OCI-LY1 (cell line): ENCODE results near the gene CNOT4.
"Not testable (repeated sequence)": the region's sequence is repeated elsewhere in the genome, so short reads cannot be mapped to it uniquely, and the experiment has no call there.

Experiments
- H2AFZ ChIP-seq: fragments of 200-600 bp; sonication (generic), shearing (Covaris generic); 2 replicates; pipeline ENCODE4 v1.6.0; 2014; ENCODE audit warnings: antibody characterized with exemption, mild to moderate bottlenecking, low read length
- H3F3A ChIP-seq: fragments of 200-600 bp; sonication (generic), shearing (Covaris generic); 2 replicates; pipeline ENCODE4 v1.6.0; 2014; ENCODE audit warnings: mild to moderate bottlenecking, antibody characterized with exemption, low read length, moderate library complexity; ENCODE audit not compliant: insufficient read depth
- H3K27ac ChIP-seq: fragments of 200-600 bp; sonication (generic); 2 replicates; pipeline ENCODE4 v1.5.1; 2014; ENCODE audit warnings: low read length, mixed run types, mild to moderate bottlenecking, low read depth; ENCODE audit not compliant: poor library complexity, severe bottlenecking
- H3K27me3 ChIP-seq: fragments of 200-600 bp; sonication (generic); 2 replicates; pipeline ENCODE4 v1.6.0; 2014; ENCODE audit warnings: antibody characterized with exemption, mild to moderate bottlenecking, low read length, moderate library complexity; ENCODE audit not compliant: insufficient read depth
- H3K36me3 ChIP-seq: fragments of 200-600 bp; sonication (generic); 2 replicates; pipeline ENCODE4 v1.6.1; 2014; ENCODE audit warnings: mild to moderate bottlenecking, antibody characterized with exemption, low read length, moderate library complexity, mixed read lengths; ENCODE audit not compliant: insufficient read depth
- H3K4me1 ChIP-seq: fragments of 200-600 bp; sonication (generic); 2 replicates; pipeline ENCODE4 v1.5.1; 2014; ENCODE audit warnings: mild to moderate bottlenecking, low read length, moderate library complexity; ENCODE audit not compliant: insufficient read depth, severe bottlenecking
- H3K4me2 ChIP-seq: fragments of 200-600 bp; sonication (generic), shearing (Covaris generic); 2 replicates; pipeline ENCODE4 v1.6.1; 2014; ENCODE audit warnings: low read length
- H3K4me3 ChIP-seq: fragments of 200-600 bp; sonication (generic); 2 replicates; pipeline ENCODE4 v1.5.1; 2014; ENCODE audit warnings: low read length, low read depth, mild to moderate bottlenecking, mixed read lengths; ENCODE audit not compliant: poor library complexity, severe bottlenecking
- H3K79me2 ChIP-seq: fragments of 200-600 bp; shearing (Covaris generic); 2 replicates; pipeline ENCODE4 v1.6.1; 2016; ENCODE audit warnings: mixed run types, low read length, mixed read lengths; ENCODE audit not compliant: insufficient read depth
- H3K9ac ChIP-seq: fragments of 200-600 bp; sonication (generic), shearing (Covaris generic); 2 replicates; pipeline ENCODE4 v1.6.1; 2014; ENCODE audit warnings: mild to moderate bottlenecking, low read length, mixed read lengths
- H3K9me2 ChIP-seq: fragments of 200-600 bp; sonication (generic), shearing (Covaris generic); 2 replicates; pipeline ENCODE4 v1.6.1; 2014; ENCODE audit warnings: low read depth, mild to moderate bottlenecking, low read length, mixed read lengths
- H3K9me3 ChIP-seq: fragments of 200-600 bp; shearing (Covaris generic); 2 replicates; pipeline ENCODE4 v1.6.1; 2014; ENCODE audit warnings: low read length, mixed read lengths
- H4K20me1 ChIP-seq: fragments of 200-600 bp; sonication (generic), shearing (Covaris generic); 2 replicates; pipeline ENCODE4 v1.6.0; 2016; ENCODE audit warnings: mild to moderate bottlenecking, low read length; ENCODE audit not compliant: insufficient read depth
- EZH2 ChIP-seq: fragments of 200-600 bp; sonication (generic), shearing (Covaris generic); IDR thresholded peaks from 2 replicates; pipeline ENCODE4 v1.8.0; 2017; ENCODE audit warnings: borderline replicate concordance, mixed run types, mild to moderate bottlenecking, antibody characterized with exemption, low read length, moderate library complexity, mixed read lengths
- TF ChIP-seq, protein P1 (sequence below): fragments of 200-600 bp; sonication (generic), shearing (Covaris generic); IDR thresholded peaks from 2 replicates; pipeline ENCODE4 v1.5.1; 2017; ENCODE audit warnings: mild to moderate bottlenecking, antibody characterized with exemption, low read length, moderate library complexity, mixed read lengths

The CNOT4 gene

DNA sequence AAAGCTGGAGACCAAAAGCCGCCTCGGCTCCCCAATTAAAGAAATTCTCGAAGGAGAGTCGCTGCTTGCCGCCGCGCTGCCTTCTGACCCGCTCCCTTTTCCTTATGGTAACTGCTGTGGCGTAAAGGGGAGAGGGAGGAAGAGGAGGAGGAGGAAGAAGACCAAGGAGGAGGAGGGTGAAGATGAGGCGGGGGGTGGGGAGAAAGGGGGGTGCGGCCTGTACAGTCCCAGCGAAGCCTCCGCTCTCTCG, 388 bp downstream of the CNOT4 start:
- peak overlapping the region; percentile 78 for H3K4me2 ChIP-seq
- no peaks in the 10 kb centered on the region for H3K27me3 ChIP-seq
- H2AFZ ChIP-seq, result no peak overlapping the region
- H4K20me1 ChIP-seq, result no peaks in the 10 kb centered on the region
- TF ChIP-seq, protein P1, sequence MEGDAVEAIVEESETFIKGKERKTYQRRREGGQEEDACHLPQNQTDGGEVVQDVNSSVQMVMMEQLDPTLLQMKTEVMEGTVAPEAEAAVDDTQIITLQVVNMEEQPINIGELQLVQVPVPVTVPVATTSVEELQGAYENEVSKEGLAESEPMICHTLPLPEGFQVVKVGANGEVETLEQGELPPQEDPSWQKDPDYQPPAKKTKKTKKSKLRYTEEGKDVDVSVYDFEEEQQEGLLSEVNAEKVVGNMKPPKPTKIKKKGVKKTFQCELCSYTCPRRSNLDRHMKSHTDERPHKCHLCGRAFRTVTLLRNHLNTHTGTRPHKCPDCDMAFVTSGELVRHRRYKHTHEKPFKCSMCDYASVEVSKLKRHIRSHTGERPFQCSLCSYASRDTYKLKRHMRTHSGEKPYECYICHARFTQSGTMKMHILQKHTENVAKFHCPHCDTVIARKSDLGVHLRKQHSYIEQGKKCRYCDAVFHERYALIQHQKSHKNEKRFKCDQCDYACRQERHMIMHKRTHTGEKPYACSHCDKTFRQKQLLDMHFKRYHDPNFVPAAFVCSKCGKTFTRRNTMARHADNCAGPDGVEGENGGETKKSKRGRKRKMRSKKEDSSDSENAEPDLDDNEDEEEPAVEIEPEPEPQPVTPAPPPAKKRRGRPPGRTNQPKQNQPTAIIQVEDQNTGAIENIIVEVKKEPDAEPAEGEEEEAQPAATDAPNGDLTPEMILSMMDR, result no peak
- TF ChIP-seq EZH2, result no peak
- H3K79me2 ChIP-seq, result peaks cover 50% of the 10 kb centered on the region
- H3K4me1 ChIP-seq, result peaks cover 42% of the 10 kb centered on the region
- H3K4me3 ChIP-seq, result peak overlapping the region; percentile 79
- 0 out of 2 replicates have a peak, but pooled peaks cover 3% of the 10 kb centered on the region for H3F3A ChIP-seq
- no peaks in the 10 kb centered on the region for H3K9me2 ChIP-seq
- H3K9me3 ChIP-seq, result no peaks in the 10 kb centered on the region
- peak overlapping the region; percentile 78 for H3K27ac ChIP-seq
- peak overlapping the region; percentile 82 for H3K9ac ChIP-seq
- H3K36me3 ChIP-seq, result no peaks in the 10 kb centered on the region

DNA sequence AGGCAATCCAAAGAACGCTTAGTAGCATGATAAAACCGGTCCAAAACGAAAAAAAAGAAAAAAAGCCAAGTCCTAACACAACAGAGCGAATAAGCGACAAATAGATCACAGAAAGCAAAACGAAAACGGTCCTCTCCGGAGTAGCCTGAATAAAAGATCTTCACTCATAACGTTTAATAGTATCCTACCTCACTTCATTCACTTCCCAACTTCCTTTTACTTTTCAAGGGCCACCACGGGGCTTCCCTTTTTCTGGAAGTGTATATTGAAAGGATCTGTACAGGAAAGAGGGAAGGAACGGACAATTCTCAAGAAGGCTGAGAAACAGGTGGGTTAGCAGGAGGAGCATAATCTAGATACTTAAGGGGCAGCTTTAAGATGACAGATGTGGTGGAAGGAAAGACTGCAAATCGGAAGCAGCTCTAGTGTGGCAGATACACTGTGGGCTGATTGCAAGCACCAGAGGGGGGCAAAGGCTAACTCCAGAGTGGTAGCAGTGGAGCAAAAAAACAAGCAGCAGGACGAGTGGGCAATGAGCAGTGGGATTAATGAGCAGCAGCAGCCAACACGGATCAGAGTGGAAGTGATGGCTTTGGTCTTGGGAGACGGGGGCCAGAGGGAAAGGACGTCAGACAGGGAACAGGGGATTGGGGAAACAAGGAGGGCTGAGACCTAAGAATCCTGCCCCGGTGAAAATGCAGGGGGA, 866 bp downstream of the CNOT4 start:
- peaks cover 52% of the 10 kb centered on the region for H3K79me2 ChIP-seq
- peak overlapping the region; percentile 78 for H3K4me2 ChIP-seq
- H4K20me1 ChIP-seq, result no peaks in the 10 kb centered on the region
- TF ChIP-seq EZH2, result no peak
- TF ChIP-seq, protein P1, result no peak; the same call in 1 of the 2 replicates
- H2AFZ ChIP-seq, result no peak overlapping the region
- peaks cover 42% of the 10 kb centered on the region for H3K4me1 ChIP-seq
- H3K36me3 ChIP-seq, result no peaks in the 10 kb centered on the region
- H3K27ac ChIP-seq, result peak overlapping the region; percentile 78
- H3F3A ChIP-seq, result 0 out of 2 replicates have a peak, but pooled peaks cover 3% of the 10 kb centered on the region
- H3K9me2 ChIP-seq, result no peaks in the 10 kb centered on the region
- H3K9ac ChIP-seq, result peak overlapping the region; percentile 82
- H3K27me3 ChIP-seq, result no peaks in the 10 kb centered on the region
- no peaks in the 10 kb centered on the region for H3K9me3 ChIP-seq
- H3K4me3 ChIP-seq, result peak overlapping the region; percentile 79

DNA sequence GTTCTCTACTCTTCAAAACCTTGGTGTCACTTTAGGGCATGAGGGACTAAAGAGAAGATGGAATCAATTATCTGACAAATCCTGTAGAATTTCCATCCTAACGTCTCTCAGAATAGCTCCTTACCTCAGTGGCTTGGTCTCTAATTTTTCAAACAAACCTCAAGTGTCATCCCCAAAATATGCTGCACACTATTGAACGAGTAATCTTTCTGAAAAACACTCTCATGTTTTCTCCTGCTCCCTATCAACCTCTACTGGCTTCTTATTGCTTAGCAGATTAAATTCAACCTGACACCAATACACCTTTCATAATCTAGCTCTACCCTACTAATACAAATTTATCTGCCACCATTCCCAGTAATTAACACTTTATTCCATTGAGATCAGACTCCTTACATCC, 8.5 kb downstream of the CNOT4 start:
- Histone ChIP-seq H3K9me2 (no peaks in the 10 kb centered on the region), H3F3A (no peaks in the 10 kb centered on the region), H3K9me3 (no peaks in the 10 kb centered on the region), H3K27me3 (no peaks in the 10 kb centered on the region), H3K79me2 (peaks cover 94% of the 10 kb centered on the region), H4K20me1 (peaks cover 7% of the 10 kb centered on the region), H3K36me3 (no peaks in the 10 kb centered on the region), H3K9ac (no peak overlapping the region), H3K4me2 (no peak overlapping the region), H3K27ac (no peak overlapping the region), H3K4me1 (peaks cover 27% of the 10 kb centered on the region), H3K4me3 (no peak overlapping the region), H2AFZ (no peak overlapping the region)
- TF ChIP-seq EZH2, result no peak

DNA sequence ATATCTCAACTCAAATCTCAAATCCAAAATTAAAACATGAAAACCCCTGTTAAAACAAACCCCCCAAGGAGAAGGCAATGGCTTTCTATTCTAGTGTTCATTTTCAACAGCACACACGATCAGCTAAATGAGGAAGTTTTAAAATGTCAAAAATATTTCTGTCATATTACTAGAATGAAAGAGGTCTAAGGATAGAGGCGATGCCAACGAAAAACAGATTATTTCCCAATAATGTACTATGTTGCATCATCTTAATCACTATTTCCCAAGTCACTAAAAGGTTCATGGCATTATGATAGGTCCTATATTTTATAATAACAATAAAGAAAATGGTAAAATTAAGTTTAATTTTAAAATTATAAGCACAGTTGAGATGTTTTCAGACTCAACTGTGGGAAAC, 10.1 kb downstream of the CNOT4 start:
- no peaks in the 10 kb centered on the region for H3K9me2 ChIP-seq
- no peak overlapping the region for H2AFZ ChIP-seq
- no peaks in the 10 kb centered on the region for H3F3A ChIP-seq
- peaks cover 7% of the 10 kb centered on the region for H4K20me1 ChIP-seq
- no peak overlapping the region for H3K4me2 ChIP-seq
- TF ChIP-seq EZH2, result no peak
- TF ChIP-seq, protein P1, result no peak
- H3K27ac ChIP-seq, result no peak overlapping the region
- no peaks in the 10 kb centered on the region for H3K27me3 ChIP-seq
- peaks cover 20% of the 10 kb centered on the region for H3K4me1 ChIP-seq
- no peaks in the 10 kb centered on the region for H3K9me3 ChIP-seq
- H3K79me2 ChIP-seq, result peaks cover 90% of the 10 kb centered on the region
- H3K36me3 ChIP-seq, result no peaks in the 10 kb centered on the region
- no peak overlapping the region for H3K9ac ChIP-seq
- no peak overlapping the region for H3K4me3 ChIP-seq

DNA sequence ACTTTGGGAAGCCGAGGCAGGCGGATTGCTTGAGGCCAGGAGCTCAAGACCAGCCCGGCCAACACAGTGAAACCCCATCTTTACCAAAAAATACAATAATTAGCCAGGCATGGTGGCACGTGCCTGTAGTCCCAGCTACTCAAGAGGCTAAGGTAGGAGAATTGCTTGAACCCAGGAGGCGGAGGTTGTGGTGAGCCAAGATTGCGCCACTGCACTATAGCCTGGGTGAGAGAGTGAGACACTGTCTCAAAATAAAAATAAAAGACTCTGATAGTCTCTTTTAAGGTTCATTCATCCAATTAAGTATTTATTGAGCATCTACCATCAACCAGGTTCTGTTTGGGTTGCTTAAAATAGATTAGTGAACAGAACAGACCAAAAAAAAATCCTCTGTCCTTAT, 12.7 kb downstream of the CNOT4 start:
- not testable (repeated sequence) for H3K27ac ChIP-seq, H3K9me3 ChIP-seq, H2AFZ ChIP-seq, H3K27me3 ChIP-seq, H3K9me2 ChIP-seq, H3K9ac ChIP-seq, H3F3A ChIP-seq, H3K4me3 ChIP-seq, H4K20me1 ChIP-seq, H3K36me3 ChIP-seq, H3K4me2 ChIP-seq
- Histone ChIP-seq H3K79me2 (peaks cover 95% of the 10 kb centered on the region), H3K4me1 (peaks cover 15% of the 10 kb centered on the region)
